HFF-Myc (cell line): ENCODE data around the gene GOLGA1.
"Not testable (repeated sequence)": the region's sequence is repeated elsewhere in the genome, so short reads cannot be mapped to it uniquely, and the experiment has no call there.

Experiments used
- DNase-seq: peaks from one replicate; pipeline ENCODE4 v3.0.0-alpha.2; 2011; ENCODE audit warnings: low read depth; ENCODE audit errors: extremely low read depth
- H3K4me3 ChIP-seq: replicated peaks from 2 replicates; pipeline ENCODE4 v1.5.1; 2011; ENCODE audit warnings: low read depth, mild to moderate bottlenecking, control low read depth, low read length
- CTCF ChIP-seq: IDR thresholded peaks from 2 replicates; pipeline ENCODE4 v1.5.1; 2012; ENCODE audit warnings: mild to moderate bottlenecking, low read depth, low read length, control low read depth; ENCODE audit errors: missing control alignments

GOLGA1 gene

DNA sequence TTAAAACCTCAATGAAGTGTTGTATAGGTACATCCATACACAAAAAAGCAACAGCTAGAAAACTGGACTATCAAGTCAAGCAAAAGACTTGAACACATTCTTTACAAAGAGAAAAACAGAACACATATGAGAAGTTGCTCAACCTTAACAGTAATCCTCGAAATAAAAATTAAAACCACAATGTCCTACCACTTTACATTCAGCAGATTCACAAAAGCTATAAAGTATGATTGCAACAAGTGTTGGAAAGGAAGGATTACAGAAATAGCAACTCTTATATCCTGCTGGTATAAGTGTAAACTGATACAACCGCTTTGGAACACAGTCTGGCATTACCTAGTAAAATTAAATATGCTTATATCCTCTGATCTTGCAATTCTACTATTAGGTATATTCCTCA lies 28.5 kb upstream of the GOLGA1 start:
- TF ChIP-seq CTCF: no peak
- H3K4me3 ChIP-seq: no peak overlapping the region
- no peak for DNase-seq

DNA sequence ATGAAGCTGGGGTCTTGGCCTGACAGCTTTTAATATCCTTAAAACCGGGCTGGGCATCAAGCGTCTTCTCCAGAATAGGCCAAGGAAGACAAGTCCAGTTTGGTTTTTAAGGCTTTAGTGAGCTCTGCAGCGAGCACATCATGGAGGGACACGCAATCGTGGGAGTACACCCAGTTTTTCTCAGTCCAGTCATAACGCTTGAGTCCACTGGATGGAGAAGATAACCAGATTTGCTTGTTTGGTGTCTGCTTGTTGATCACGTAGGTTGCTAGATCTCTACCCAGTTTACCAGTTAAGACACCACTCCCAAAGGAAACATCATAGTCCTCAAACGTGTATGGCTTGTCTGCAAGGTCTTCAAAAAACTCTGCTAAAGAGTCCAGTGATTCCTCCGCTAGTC lies 27.4 kb upstream of the GOLGA1 start:
- no peak overlapping the region for H3K4me3 ChIP-seq
- DNase-seq: no peak
- TF ChIP-seq CTCF: no peak

DNA sequence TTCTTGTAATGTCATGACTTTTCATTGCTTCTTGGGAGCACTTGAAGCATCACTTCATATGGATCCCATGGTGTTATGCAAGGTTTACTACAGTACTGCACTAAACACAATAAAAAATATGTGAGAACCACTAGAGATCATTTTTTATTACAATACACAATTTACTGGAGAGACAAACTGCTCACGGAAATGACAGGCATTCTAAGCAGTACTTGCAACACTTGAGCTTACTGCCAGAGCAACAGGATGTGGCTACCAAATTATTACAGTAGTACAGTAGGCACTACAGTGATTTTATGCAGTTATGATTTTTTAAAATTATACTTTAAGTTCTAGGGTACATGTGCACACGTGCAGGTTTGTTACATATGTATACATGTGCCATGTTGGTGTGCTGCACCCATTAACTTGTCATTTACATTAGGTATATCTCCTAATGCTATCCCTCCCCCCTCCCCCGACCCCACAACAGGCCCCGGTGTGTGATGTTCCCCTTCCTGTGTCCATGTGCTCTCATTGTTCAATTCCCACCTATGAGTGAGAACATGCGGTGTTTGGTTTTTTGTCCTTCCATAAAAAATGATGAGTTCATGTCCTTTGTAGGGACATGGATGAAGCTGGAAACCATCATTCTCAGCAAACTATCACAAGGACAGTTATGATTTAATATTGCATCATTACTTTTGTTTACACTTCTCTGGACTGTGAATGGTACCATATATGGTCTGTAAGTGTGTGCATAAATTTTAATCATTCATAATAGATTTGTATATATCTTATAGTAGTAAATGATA lies 25.1 kb upstream of the GOLGA1 start:
- H3K4me3 ChIP-seq, DNase-seq: not testable (repeated sequence)

DNA sequence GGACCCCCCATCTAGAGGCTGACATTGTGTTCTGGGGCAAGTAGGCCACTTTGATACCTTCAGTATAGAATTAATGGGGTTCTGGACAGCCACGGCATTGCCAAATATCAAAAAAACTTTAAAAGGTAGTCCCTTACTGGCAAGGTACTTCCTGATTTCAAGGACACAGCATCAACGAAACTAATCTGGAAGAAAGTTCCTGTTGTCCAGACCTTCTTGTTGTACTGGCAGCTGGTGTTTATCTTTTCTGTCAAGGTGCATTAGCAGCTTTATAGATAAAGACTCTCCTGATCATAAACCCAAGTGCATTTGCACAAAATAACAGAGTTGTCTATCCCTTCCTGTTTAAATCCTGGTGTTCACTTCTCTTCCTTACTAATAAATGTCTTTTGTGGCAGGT lies 23.7 kb upstream of the GOLGA1 start:
- no peak for TF ChIP-seq CTCF
- no peak overlapping the region for H3K4me3 ChIP-seq
- DNase-seq: no peak

GRCh38 chr9:124964056-124964455 lies 23.2 kb upstream of the GOLGA1 start:
- TF ChIP-seq CTCF: no peak
- H3K4me3 ChIP-seq: no peak overlapping the region
- DNase-seq: no peak

DNA sequence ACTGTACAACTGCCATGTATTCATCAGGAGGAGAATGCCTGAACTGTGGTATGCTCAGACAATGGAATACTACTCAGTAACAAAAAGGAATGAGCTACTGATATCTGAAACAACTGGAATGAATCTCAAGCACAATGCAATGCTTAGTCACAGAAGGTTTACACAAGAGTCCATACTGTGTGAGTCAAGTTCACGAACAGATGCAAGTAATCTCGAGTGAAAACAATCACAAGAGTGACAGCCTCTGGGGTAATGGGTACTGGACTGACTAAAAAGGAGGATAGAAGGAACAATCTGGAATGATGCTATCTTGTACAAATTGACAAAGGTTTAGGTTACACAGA lies 19.5 kb upstream of the GOLGA1 start:
- DNase-seq: no peak

GRCh38 chr9:124959671-124960408 lies 19.0 kb upstream of the GOLGA1 start:
- H3K4me3 ChIP-seq, DNase-seq: not testable (repeated sequence)

More for the DNA sequence above, 19.5 kb upstream of the GOLGA1 start:
- no peak for TF ChIP-seq CTCF
- no peak overlapping the region for H3K4me3 ChIP-seq

- no peak for TF ChIP-seq CTCF
- no peak for DNase-seq
- no peak overlapping the region for H3K4me3 ChIP-seq
Measured at GRCh38 chr9:124954255-124954654, 13.4 kb upstream of the GOLGA1 start.
